ENCODE data around the gene EYS.

GRCh38 chr6:64789476-64789875, 917.5 kb downstream of the EYS start:
- TF ChIP-seq POLR2A (IDR thresholded peaks at IDR 0.05) (no peak), CTCF (IDR thresholded peaks at IDR 0.05) (no peak), EP300 (IDR thresholded peaks at IDR 0.05) (no peak)
